ENCODE data around the gene AKT1S1.
A peak's percentile ranks its signal among the peaks of the same experiment; 100 is the strongest.

Gene AKT1S1

GRCh38 chr19:49882643-49883042 lies 5.5 kb upstream of the AKT1S1 start:
- no peak for DNase-seq

GRCh38 chr19:49881672-49882394 lies 4.7 kb upstream of the AKT1S1 start:
- DNase-seq = no peak

GRCh38 chr19:49881186-49881585 lies 4.0 kb upstream of the AKT1S1 start:
- DNase-seq = no peak

GRCh38 chr19:49880162-49880869 lies 3.2 kb upstream of the AKT1S1 start:
- no peak for DNase-seq

GRCh38 chr19:49879243-49879963 lies 2.2 kb upstream of the AKT1S1 start:
- no peak for DNase-seq

GRCh38 chr19:49878744-49879070 lies 1.6 kb upstream of the AKT1S1 start:
- DNase-seq = no peak

- peak; percentile 94 for DNase-seq
Measured at GRCh38 chr19:49877879-49878743, 956 bp upstream of the AKT1S1 start.

- peak; percentile 98 for DNase-seq
Measured at GRCh38 chr19:49876422-49877019, 634 bp downstream of the AKT1S1 start.

GRCh38 chr19:49875857-49876421 lies 1.2 kb downstream of the AKT1S1 start:
- peak; percentile 43 for DNase-seq

- no peak for DNase-seq
Measured at GRCh38 chr19:49875177-49875576, 2.0 kb downstream of the AKT1S1 start.

GRCh38 chr19:49874503-49875157 lies 2.5 kb downstream of the AKT1S1 start:
- DNase-seq = no peak

- no peak for DNase-seq
Measured at GRCh38 chr19:49873834-49874233, 3.3 kb downstream of the AKT1S1 start.

- DNase-seq = no peak
Measured at GRCh38 chr19:49873129-49873521, 4.0 kb downstream of the AKT1S1 start.

GRCh38 chr19:49872245-49873128 lies 4.7 kb downstream of the AKT1S1 start:
- DNase-seq = no peak

GRCh38 chr19:49871349-49871985 lies 5.7 kb downstream of the AKT1S1 start:
- no peak for DNase-seq

GRCh38 chr19:49870309-49870901 lies 6.8 kb downstream of the AKT1S1 start:
- DNase-seq = no peak

GRCh38 chr19:49869484-49870308 lies 7.5 kb downstream of the AKT1S1 start:
- DNase-seq = peak; percentile 79

GRCh38 chr19:49869009-49869483 lies 8.1 kb downstream of the AKT1S1 start:
- no peak for DNase-seq
